Thyroid gland (tissue), 4 donors: ENCODE data around the gene SYT17. TPM values are rescaled to one million over a fixed set of nuclear protein-coding genes. Genes with fewer than 3 reads are reported as not detected.

Experiments
- DNase-seq, 2 donors: peaks; one replicate each; pipeline ENCODE4 v3.0.0-alpha.2; 2019
- H3K27ac ChIP-seq, 3 donors: fragments of 200-600 bp; sonication (generic); 1 replicate in 2 of 3; 2 replicates in 1 of 3; pipeline ENCODE4 v1.5.1; 2016 to 2019; ENCODE audit warnings: mild to moderate bottlenecking in 1 of 3, moderate library complexity in 1 of 3
- H3K27me3 ChIP-seq: fragments of 200-600 bp; sonication (generic); one replicate; pipeline ENCODE4 v1.5.1; 2019
- H3K36me3 ChIP-seq, 2 donors: fragments of 200-600 bp; sonication (generic); one replicate each; pipeline ENCODE4 v1.5.1; 2016 to 2019
- H3K4me1 ChIP-seq, 2 donors: fragments of 200-600 bp; sonication (generic); one replicate each; pipeline ENCODE4 v1.5.1; 2017 to 2019
- H3K4me3 ChIP-seq, 3 donors: fragments of 200-600 bp; sonication (generic); replicated peaks in 1 of 3; 1 replicate in 2 of 3; 2 replicates in 1 of 3; pipeline ENCODE4 v1.5.1; 2016; ENCODE audit warnings: mild to moderate bottlenecking in 1 of 3
- H3K9me3 ChIP-seq: fragments of 200-600 bp; sonication (generic); one replicate; pipeline ENCODE4 v1.5.1; 2017
- POLR2A ChIP-seq, 2 donors: fragments of 450-650 bp; IDR thresholded peaks; one replicate each; pipeline ENCODE4 v1.6.1; 2017; ENCODE audit warnings: antibody characterized with exemption in 2 of 2, mild to moderate bottlenecking in 2 of 2, moderate library complexity in 1 of 2
- WGBS, 2 donors: methylation state at CpG; one replicate each; pipeline ENCODE4 v1.1.5; 2017; 5-methylcytosine and 5-hydroxymethylcytosine counted together
- intact Hi-C: fragments of 100-400 bp; cut with DNase I; formaldehyde crosslinking; loops from one replicate; pipeline ENCODE4 v1.15.1; 2023
- total RNA-seq, 4 donors: library from RNA; depleted of rRNA; stranded (reverse); fragments of >200 nt; gene quantifications; one replicate each; pipeline ENCODE4 v1.2.3, GENCODE V29; 2016
- TF ChIP-seq, protein P1 (sequence below), 6 experiments: fragments of 200-600 bp in 3 of 6; fragments of 450-650 bp in 3 of 6; sonication (generic) in 3 of 6; IDR thresholded peaks; one replicate each; pipeline ENCODE4 v1.5.1; 2016 to 2019; ENCODE audit warnings: antibody characterized with exemption in 6 of 6, mild to moderate bottlenecking in 2 of 6, inconsistent platforms in 1 of 6, moderate library complexity in 1 of 6

Gene SYT17
- total RNA-seq, 4 donors from 2014 or later = 2.8 to 17.2 (median 8.6) TPM

DNA sequence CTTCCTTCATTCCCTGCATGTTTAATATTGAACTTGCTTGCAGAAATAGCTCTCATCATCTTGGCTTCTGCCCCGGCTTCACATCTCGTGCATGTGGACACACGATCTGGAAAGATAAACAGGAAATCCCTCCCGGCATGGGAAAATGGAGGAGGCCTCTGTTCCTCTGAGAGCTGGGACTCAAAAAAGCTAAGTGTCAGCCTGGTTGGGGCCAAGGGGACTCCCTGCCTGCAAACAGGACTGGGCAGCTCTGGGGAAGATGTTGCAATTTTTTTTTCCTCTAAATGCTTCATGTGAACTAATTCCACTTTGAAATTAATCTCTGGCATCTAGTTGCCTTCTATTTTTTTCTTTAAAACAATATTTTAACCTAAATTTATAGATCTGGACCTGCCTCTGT is 29.4 kb upstream of the SYT17 start:
- intact Hi-C loops = no loop called here
- H3K4me3 ChIP-seq = no peak overlapping the region
- DNase-seq = peak; percentile 38 to 42
- WGBS, 2 donors = 5 to 18% methylated on average over 4 of the region's 4 CpGs
- H3K9me3 ChIP-seq = no peaks in the 10 kb centered on the region
- H3K36me3 ChIP-seq = no peaks in the 10 kb centered on the region
- H3K4me1 ChIP-seq = peaks cover 0 to 30% of the 10 kb centered on the region in 2 donors
- no peaks in the 10 kb centered on the region for H3K27me3 ChIP-seq
- H3K27ac ChIP-seq = peak overlapping the region in 1 of 3 donors; percentile 1
- TF ChIP-seq, protein P1, sequence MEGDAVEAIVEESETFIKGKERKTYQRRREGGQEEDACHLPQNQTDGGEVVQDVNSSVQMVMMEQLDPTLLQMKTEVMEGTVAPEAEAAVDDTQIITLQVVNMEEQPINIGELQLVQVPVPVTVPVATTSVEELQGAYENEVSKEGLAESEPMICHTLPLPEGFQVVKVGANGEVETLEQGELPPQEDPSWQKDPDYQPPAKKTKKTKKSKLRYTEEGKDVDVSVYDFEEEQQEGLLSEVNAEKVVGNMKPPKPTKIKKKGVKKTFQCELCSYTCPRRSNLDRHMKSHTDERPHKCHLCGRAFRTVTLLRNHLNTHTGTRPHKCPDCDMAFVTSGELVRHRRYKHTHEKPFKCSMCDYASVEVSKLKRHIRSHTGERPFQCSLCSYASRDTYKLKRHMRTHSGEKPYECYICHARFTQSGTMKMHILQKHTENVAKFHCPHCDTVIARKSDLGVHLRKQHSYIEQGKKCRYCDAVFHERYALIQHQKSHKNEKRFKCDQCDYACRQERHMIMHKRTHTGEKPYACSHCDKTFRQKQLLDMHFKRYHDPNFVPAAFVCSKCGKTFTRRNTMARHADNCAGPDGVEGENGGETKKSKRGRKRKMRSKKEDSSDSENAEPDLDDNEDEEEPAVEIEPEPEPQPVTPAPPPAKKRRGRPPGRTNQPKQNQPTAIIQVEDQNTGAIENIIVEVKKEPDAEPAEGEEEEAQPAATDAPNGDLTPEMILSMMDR (IDR thresholded peaks at IDR 0.05) = no peak
- TF ChIP-seq POLR2A (IDR thresholded peaks at IDR 0.05) = no peak

GRCh38 chr16:19139436-19140091 is 28.5 kb upstream of the SYT17 start:
- Histone ChIP-seq H3K27me3 (no peaks in the 10 kb centered on the region), H3K4me1 (peaks cover 0 to 30% of the 10 kb centered on the region in 2 donors), H3K9me3 (no peaks in the 10 kb centered on the region), H3K27ac (peak overlapping the region in 1 of 3 donors; percentile 1), H3K36me3 (no peaks in the 10 kb centered on the region), H3K4me3 (no peak overlapping the region)
- DNase-seq = no peak
- TF ChIP-seq POLR2A (IDR thresholded peaks at IDR 0.05) = no peak
- TF ChIP-seq, protein P1 (IDR thresholded peaks at IDR 0.05) = no peak
- WGBS, 2 donors = 82 to 84% methylated on average over 5 of the region's 5 CpGs
- intact Hi-C loops = no loop called here

DNA sequence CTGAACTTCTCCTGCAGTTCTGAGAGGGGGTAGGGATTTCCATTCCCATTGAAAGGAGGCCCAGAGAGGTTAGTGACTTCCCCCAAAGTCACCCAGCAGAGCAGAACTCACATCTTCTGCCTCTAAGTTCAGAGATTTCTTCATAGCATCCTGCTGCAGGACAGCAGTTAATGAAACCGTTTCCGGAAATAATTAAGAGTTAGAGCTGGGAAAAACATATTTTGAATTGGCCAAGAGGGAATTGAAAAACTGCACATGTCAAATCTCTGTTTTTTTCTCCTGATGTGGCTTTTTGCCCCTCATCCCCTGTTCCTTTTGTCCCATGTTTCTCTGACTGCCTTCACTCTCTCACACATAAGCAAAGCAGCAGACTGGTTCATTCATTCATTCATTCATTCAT is 27.6 kb upstream of the SYT17 start:
- intact Hi-C loops = no loop called here
- H3K4me3 ChIP-seq = no peak overlapping the region
- TF ChIP-seq, protein P1 (IDR thresholded peaks at IDR 0.05) = no peak
- no peak for TF ChIP-seq POLR2A (IDR thresholded peaks at IDR 0.05)
- no peaks in the 10 kb centered on the region for H3K36me3 ChIP-seq
- no peaks in the 10 kb centered on the region for H3K27me3 ChIP-seq
- no peaks in the 10 kb centered on the region for H3K9me3 ChIP-seq
- DNase-seq = no peak
- 53 to 63% methylated on average over 2 of the region's 2 CpGs for WGBS, 2 donors
- H3K4me1 ChIP-seq = peaks cover 0 to 30% of the 10 kb centered on the region in 2 donors
- no peak overlapping the region for H3K27ac ChIP-seq

- no peak overlapping the region for H3K27ac ChIP-seq
These were observed 25.0 kb upstream of the SYT17 start for GRCh38 chr16:19142939-19143598.

More at GRCh38 chr16:19142939-19143598, 25.0 kb upstream of the SYT17 start:
- no peak for DNase-seq
- intact Hi-C loops = no loop called here
- TF ChIP-seq, protein P1 (IDR thresholded peaks at IDR 0.05) = no peak
- no peak for TF ChIP-seq POLR2A (IDR thresholded peaks at IDR 0.05)
- H3K27me3 ChIP-seq = no peaks in the 10 kb centered on the region
- H3K9me3 ChIP-seq = no peaks in the 10 kb centered on the region
- 81 to 89% methylated on average over 8 of the region's 8 CpGs for WGBS, 2 donors
- H3K4me3 ChIP-seq = no peak overlapping the region
- peaks cover 0 to 12% of the 10 kb centered on the region in 2 donors for H3K4me1 ChIP-seq
- no peaks in the 10 kb centered on the region for H3K36me3 ChIP-seq
